HCT116 (cell line): ENCODE measurements around the gene COPS9.

Experiments used
- CTCF ChIP-seq, 3 experiments: fragments of 200-600 bp in 1 of 3; sonication (generic) in 1 of 3; IDR thresholded peaks in 2 of 3; conservative IDR thresholded peaks in 1 of 3; 2 replicates each; pipeline ENCODE4 v1.5.1; 2012 to 2017; ENCODE audit warnings: low read depth in 2 of 3, low read length in 2 of 3, antibody characterized with exemption in 1 of 3, borderline replicate concordance in 1 of 3, control low read depth in 1 of 3, mild to moderate bottlenecking in 1 of 3, mixed read lengths in 1 of 3, mixed run types in 1 of 3, moderate library complexity in 1 of 3; ENCODE audit not compliant: insufficient read depth in 1 of 3
- ELF1 ChIP-seq: IDR thresholded peaks from 2 replicates; pipeline ENCODE4 v1.6.1; 2012; ENCODE audit warnings: low read depth, borderline replicate concordance
- EZH2 ChIP-seq: fragments of 200-600 bp; sonication (generic); IDR thresholded peaks from 2 replicates; pipeline ENCODE4 v1.6.1; 2017; ENCODE audit warnings: antibody characterized with exemption, mixed run types
- EZH2phosphoT487 ChIP-seq: fragments of 200-600 bp; IDR thresholded peaks from 2 replicates; pipeline ENCODE4 v1.6.1; 2018; ENCODE audit warnings: antibody characterized with exemption, borderline replicate concordance
- FOSL1 ChIP-seq: IDR thresholded peaks from 2 replicates; pipeline ENCODE4 v1.6.1; 2012; ENCODE audit warnings: low read depth
- JUND ChIP-seq: IDR thresholded peaks from 2 replicates; pipeline ENCODE4 v1.6.1; 2012
- MAX ChIP-seq: IDR thresholded peaks from 2 replicates; pipeline ENCODE4 v1.6.1; 2012
- POLR2AphosphoS5 ChIP-seq: IDR thresholded peaks from 2 replicates; pipeline ENCODE4 v1.6.1; 2011; ENCODE audit warnings: mild to moderate bottlenecking, low read depth, low read length, moderate library complexity
- SP1 ChIP-seq: IDR thresholded peaks from 2 replicates; pipeline ENCODE4 v1.6.1; 2012; ENCODE audit warnings: low read depth

- TF ChIP-seq CTCF (IDR thresholded peaks at IDR 0.05 in 2 of 3, conservative IDR thresholded peaks at IDR 0.05 in 1 of 3; ENCODE audit: borderline replicate concordance in 1 of 3, insufficient read depth in 1 of 3, low read depth in 2 of 3, low read length in 2 of 3) (no peak), SP1 (no peak), EZH2phosphoT487 (no peak), EZH2 (no peak), JUND (no peak), POLR2AphosphoS5 (no peak), MAX (no peak), FOSL1 (no peak), ELF1 (no peak)
These were observed 9.4 kb upstream of the COPS9 start for GRCh38 chr2:240145461-240145860.
